OCI-LY7 (cell line): ENCODE data around the gene PRDM4. TPM values are rescaled to one million over a fixed set of nuclear protein-coding genes. Genes with fewer than 3 reads are reported as not detected.
A peak's percentile ranks its signal among the peaks of the same experiment; 100 is the strongest.
"Not testable (repeated sequence)": the region's sequence is repeated elsewhere in the genome, so short reads cannot be mapped to it uniquely, and the experiment has no call there.

Experiments
- BruUV-seq: library from RNA; stranded (reverse); fragments of 400-500 nt; replicated peaks from 2 replicates; lab custom pipeline; 2021; lab: Mats Ljungman, UMichigan
- CTCF ChIA-PET: fragments of 300-600 bp; sonication (Branson Sonifier 250); formaldehyde crosslinking; loops from one replicate; lab custom pipeline; 2022; ENCODE audit warnings: antibody characterized with exemption; ENCODE audit not compliant: unreplicated experiment; lab: Charles Lee
- POLR2A ChIA-PET: fragments of 300-600 bp; sonication (Branson Sonifier 250); formaldehyde crosslinking; loops from one replicate; lab custom pipeline; 2022; ENCODE audit warnings: antibody characterized with exemption; lab: Charles Lee
- DNase-seq: peaks from one replicate; pipeline ENCODE4 v3.0.0-alpha.2; 2015; ENCODE audit warnings: low spot score
- H2AFZ ChIP-seq: fragments of 200-600 bp; sonication (generic), shearing (Covaris generic); 2 replicates; pipeline ENCODE4 v1.6.1; 2014; ENCODE audit warnings: mild to moderate bottlenecking, antibody characterized with exemption, low read length, moderate library complexity
- H3K27ac ChIP-seq: fragments of 200-600 bp; sonication (generic); 2 replicates; pipeline ENCODE4 v1.5.1; 2014; ENCODE audit warnings: mixed run types, low read depth, mild to moderate bottlenecking, moderate library complexity, low read length, inconsistent platforms; ENCODE audit not compliant: poor library complexity, severe bottlenecking
- H3K36me3 ChIP-seq: fragments of 200-600 bp; sonication (generic); 2 replicates; pipeline ENCODE4 v1.6.1; 2014; ENCODE audit warnings: mild to moderate bottlenecking, antibody characterized with exemption, low read length, moderate library complexity, mixed read lengths; ENCODE audit not compliant: insufficient read depth
- H3K4me1 ChIP-seq: fragments of 200-600 bp; sonication (generic); 2 replicates; pipeline ENCODE4 v1.5.1; 2014; ENCODE audit warnings: mild to moderate bottlenecking, low read length; ENCODE audit not compliant: insufficient read depth, poor library complexity, severe bottlenecking
- H3K4me2 ChIP-seq: fragments of 200-600 bp; sonication (generic); 2 replicates; pipeline ENCODE4 v1.6.1; 2014; ENCODE audit warnings: mild to moderate bottlenecking, low read length
- H3K4me3 ChIP-seq: fragments of 200-600 bp; sonication (generic); 2 replicates; pipeline ENCODE4 v1.5.1; 2014; ENCODE audit warnings: mild to moderate bottlenecking, low read depth, low read length; ENCODE audit not compliant: poor library complexity, severe bottlenecking
- H3K79me2 ChIP-seq: fragments of 200-600 bp; sonication (generic); 2 replicates; pipeline ENCODE4 v1.6.1; 2016; ENCODE audit warnings: low read depth, mild to moderate bottlenecking, low read length, moderate library complexity, mixed read lengths; ENCODE audit not compliant: insufficient read depth
- H3K9me2 ChIP-seq: fragments of 200-600 bp; sonication (generic); 2 replicates; pipeline ENCODE4 v1.6.1; 2016; ENCODE audit warnings: mild to moderate bottlenecking, low read length, mixed read lengths; ENCODE audit not compliant: insufficient read depth
- H3K9me3 ChIP-seq: fragments of 200-600 bp; sonication (generic); 2 replicates; pipeline ENCODE4 v1.6.1; 2014; ENCODE audit warnings: mild to moderate bottlenecking, mixed run types, low read length, mixed read lengths
- H4K20me1 ChIP-seq: fragments of 200-600 bp; sonication (generic); 2 replicates; pipeline ENCODE4 v1.6.1; 2014; ENCODE audit warnings: mild to moderate bottlenecking, antibody characterized with exemption, low read length, moderate library complexity, mixed read lengths; ENCODE audit not compliant: insufficient read depth
- EZH2phosphoT487 ChIP-seq: fragments of 200-600 bp; sonication (generic); IDR thresholded peaks from 2 replicates; pipeline ENCODE4 v1.6.1; 2018; ENCODE audit warnings: low read depth, borderline replicate concordance, mild to moderate bottlenecking, mixed run types, antibody characterized with exemption, low read length, moderate library complexity, mixed read lengths
- intact Hi-C: fragments of 100-400 bp; cut with micrococcal nuclease; formaldehyde crosslinking; loops from one replicate; pipeline ENCODE4 v1.10.0; 2022; ENCODE audit not compliant: unreplicated experiment
- total RNA-seq, 2 experiments: library from RNA; depleted of rRNA in 1 of 2; stranded (reverse); fragments of >200 nt in 1 of 2; shearing (Covaris generic) in 1 of 2; gene quantifications; 2 replicates each; pipeline ENCODE4 v1.2.3, GENCODE V29; 2014 to 2022
- TF ChIP-seq, protein P1 (sequence below): fragments of 200-600 bp; sonication (generic); conservative IDR thresholded peaks from 2 replicates; pipeline ENCODE4 v1.5.1; 2014; ENCODE audit warnings: mild to moderate bottlenecking, antibody characterized with exemption, low read length, moderate library complexity, mixed read lengths

The PRDM4 gene
- total RNA-seq, 2 experiments from 2014 or later = 28.3 to 28.7 TPM

DNA sequence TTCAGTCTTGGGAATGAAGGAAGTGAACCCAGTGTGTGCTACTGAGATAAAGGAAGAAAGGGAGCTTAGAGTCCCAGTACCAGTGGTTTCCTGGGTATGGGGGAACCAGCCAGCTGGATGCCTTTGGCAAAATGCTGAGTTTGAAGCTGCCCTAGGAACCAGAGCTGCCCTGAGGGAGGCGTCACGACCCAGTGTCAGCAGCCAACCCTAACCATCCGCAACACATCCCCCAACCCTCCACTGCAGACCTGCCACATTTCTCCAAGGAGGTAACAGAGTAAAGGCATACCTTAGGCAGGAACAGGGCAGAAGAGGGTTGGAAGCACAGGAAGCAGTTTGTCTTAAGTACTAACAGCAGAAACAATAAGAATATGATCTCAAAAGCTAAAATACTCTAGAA, 28.6 kb downstream of the PRDM4 start:
- H3K9me2 ChIP-seq = no peaks in the 10 kb centered on the region
- DNase-seq = no peak
- no peak overlapping the region for H3K4me2 ChIP-seq
- TF ChIP-seq EZH2phosphoT487 = no peak
- TF ChIP-seq, protein P1, sequence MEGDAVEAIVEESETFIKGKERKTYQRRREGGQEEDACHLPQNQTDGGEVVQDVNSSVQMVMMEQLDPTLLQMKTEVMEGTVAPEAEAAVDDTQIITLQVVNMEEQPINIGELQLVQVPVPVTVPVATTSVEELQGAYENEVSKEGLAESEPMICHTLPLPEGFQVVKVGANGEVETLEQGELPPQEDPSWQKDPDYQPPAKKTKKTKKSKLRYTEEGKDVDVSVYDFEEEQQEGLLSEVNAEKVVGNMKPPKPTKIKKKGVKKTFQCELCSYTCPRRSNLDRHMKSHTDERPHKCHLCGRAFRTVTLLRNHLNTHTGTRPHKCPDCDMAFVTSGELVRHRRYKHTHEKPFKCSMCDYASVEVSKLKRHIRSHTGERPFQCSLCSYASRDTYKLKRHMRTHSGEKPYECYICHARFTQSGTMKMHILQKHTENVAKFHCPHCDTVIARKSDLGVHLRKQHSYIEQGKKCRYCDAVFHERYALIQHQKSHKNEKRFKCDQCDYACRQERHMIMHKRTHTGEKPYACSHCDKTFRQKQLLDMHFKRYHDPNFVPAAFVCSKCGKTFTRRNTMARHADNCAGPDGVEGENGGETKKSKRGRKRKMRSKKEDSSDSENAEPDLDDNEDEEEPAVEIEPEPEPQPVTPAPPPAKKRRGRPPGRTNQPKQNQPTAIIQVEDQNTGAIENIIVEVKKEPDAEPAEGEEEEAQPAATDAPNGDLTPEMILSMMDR = no peak
- peaks cover 55% of the 10 kb centered on the region for H3K36me3 ChIP-seq
- no peak overlapping the region for H3K4me3 ChIP-seq
- POLR2A ChIA-PET = interaction anchor here (0.6 kb wide), 1 partner anchor 1367 kb away, joined by 3 read pairs; no protein-coding TSS in a partner anchor
- peaks cover 18% of the 10 kb centered on the region for H3K4me1 ChIP-seq
- H4K20me1 ChIP-seq = peaks cover 4% of the 10 kb centered on the region; the same call in 1 of the 2 replicates
- no peaks in the 10 kb centered on the region for H3K79me2 ChIP-seq
- BruUV-seq = no TSS peak
- no peaks in the 10 kb centered on the region for H3K9me3 ChIP-seq
- CTCF ChIA-PET = no interaction called here
- no peak overlapping the region for H2AFZ ChIP-seq
- intact Hi-C loops = no loop called here
- no peak overlapping the region for H3K27ac ChIP-seq

GRCh38 chr12:107731366-107731765, 29.6 kb downstream of the PRDM4 start:
- Histone ChIP-seq H3K4me3 (no peak overlapping the region), H3K36me3 (peaks cover 46% of the 10 kb centered on the region), H3K79me2 (no peaks in the 10 kb centered on the region), H3K4me1 (peaks cover 8% of the 10 kb centered on the region), H2AFZ (no peak overlapping the region), H3K9me2 (no peaks in the 10 kb centered on the region), H3K27ac (no peak overlapping the region), H3K4me2 (no peak overlapping the region), H3K9me3 (no peaks in the 10 kb centered on the region), H4K20me1 (0 out of 2 replicates have a peak, but pooled peaks cover under 1% of the 10 kb centered on the region)
- intact Hi-C loops = no loop called here
- ChIA-PET CTCF (no interaction called here), POLR2A (no interaction called here)
- DNase-seq = peak; percentile 12
- no peak for TF ChIP-seq EZH2phosphoT487
- TF ChIP-seq, protein P1 = peak; percentile 33; the same call in 1 of the 2 replicates
- no TSS peak for BruUV-seq

GRCh38 chr12:107730618-107731341, 30.2 kb downstream of the PRDM4 start:
- DNase-seq = no peak
- Histone ChIP-seq H3K4me2 (no peak overlapping the region), H3K4me3 (no peak overlapping the region), H3K79me2 (no peaks in the 10 kb centered on the region), H3K9me2 (no peaks in the 10 kb centered on the region), H3K27ac (no peak overlapping the region), H3K4me1 (peaks cover 8% of the 10 kb centered on the region), H4K20me1 (no peaks in the 10 kb centered on the region), H3K36me3 (peaks cover 40% of the 10 kb centered on the region), H2AFZ (no peak overlapping the region), H3K9me3 (no peaks in the 10 kb centered on the region)
- CTCF ChIA-PET = no interaction called here
- POLR2A ChIA-PET = no interaction called here
- BruUV-seq = no TSS peak
- TF ChIP-seq, protein P1 = no peak
- no peak for TF ChIP-seq EZH2phosphoT487
- intact Hi-C loops = no loop called here

DNA sequence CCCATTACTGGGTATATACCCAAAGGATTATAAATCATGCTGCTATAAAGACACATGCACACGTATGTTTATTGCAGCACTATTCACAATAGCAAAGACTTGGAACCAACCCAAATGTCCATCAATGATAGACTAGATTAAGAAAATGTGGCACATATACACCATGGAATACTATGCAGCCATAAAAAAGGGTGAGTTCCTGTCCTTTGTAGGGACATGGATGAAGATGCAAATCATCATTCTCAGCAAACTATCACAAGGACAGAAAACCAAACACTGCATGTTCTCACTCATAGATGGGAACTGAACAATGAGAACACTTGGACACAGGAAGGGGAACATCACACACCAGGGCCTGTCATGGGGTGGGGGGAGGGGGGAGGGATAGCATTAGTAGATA, 33.2 kb downstream of the PRDM4 start:
- H3K9me3 ChIP-seq, CTCF ChIA-PET, H3K4me1 ChIP-seq, H3K4me3 ChIP-seq, POLR2A ChIA-PET, H3K27ac ChIP-seq, H2AFZ ChIP-seq, intact Hi-C loops, H3K79me2 ChIP-seq, H3K4me2 ChIP-seq, DNase-seq, H4K20me1 ChIP-seq, BruUV-seq, H3K9me2 ChIP-seq, H3K36me3 ChIP-seq: not testable (repeated sequence)
